Prostate gland (tissue), 2 donors: Measurements from ENCODE around the gene VIPR2.

Source experiments
- POLR2A ChIP-seq: fragments of 450-650 bp; IDR thresholded peaks from one replicate; pipeline ENCODE4 v1.6.1; 2016; ENCODE audit warnings: antibody characterized with exemption, mild to moderate bottlenecking
- POLR2AphosphoS5 ChIP-seq: sonication (generic); formaldehyde crosslinking; IDR thresholded peaks from one replicate; pipeline ENCODE4 v1.6.1; 2017; ENCODE audit warnings: antibody characterized with exemption
- TF ChIP-seq, protein P1 (sequence below), 4 experiments: fragments of 200-600 bp in 2 of 4; fragments of 450-650 bp in 2 of 4; sonication (generic) in 2 of 4; IDR thresholded peaks; 1 replicate in 3 of 4; 2 replicates in 1 of 4; pipeline ENCODE4 v1.5.1; 2016 to 2019; ENCODE audit warnings: antibody characterized with exemption in 4 of 4, mild to moderate bottlenecking in 2 of 4, moderate library complexity in 2 of 4

DNA sequence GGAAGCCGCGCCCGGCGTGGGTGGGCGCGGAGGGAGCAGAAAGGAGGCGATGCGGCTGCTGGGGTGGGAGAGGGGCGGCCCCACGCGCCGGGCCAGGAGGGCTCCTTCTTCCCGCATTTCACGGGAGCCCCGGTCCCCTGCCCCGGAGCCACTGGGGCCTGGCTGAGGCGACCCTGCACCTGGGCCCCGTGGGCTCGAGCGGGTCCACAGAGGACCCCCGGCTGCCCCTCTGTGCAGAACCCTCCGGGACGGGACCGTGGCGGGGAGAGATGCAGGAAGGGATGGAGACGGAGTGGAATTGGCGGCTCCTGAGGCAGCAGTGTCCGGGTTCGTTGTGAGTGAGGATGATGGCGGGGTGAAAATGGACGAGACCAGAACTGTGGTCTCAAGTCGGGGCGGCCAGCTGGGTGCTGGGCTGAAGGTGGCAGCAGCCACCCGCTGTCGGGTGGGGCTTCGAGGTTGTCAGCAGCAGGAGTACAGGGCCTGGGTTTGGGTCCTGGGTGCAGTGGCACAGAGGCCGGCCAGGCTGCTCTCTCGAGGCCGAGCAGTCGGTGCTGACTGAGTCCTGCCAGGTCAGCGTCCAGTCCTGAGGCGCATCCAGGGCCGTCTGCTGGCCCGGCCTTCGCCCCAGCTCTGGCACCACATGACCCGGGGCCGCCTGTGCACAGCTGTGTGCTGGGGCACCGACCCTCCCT, 80.4 kb downstream of the VIPR2 start:
- no peak for TF ChIP-seq POLR2A
- TF ChIP-seq, protein P1, sequence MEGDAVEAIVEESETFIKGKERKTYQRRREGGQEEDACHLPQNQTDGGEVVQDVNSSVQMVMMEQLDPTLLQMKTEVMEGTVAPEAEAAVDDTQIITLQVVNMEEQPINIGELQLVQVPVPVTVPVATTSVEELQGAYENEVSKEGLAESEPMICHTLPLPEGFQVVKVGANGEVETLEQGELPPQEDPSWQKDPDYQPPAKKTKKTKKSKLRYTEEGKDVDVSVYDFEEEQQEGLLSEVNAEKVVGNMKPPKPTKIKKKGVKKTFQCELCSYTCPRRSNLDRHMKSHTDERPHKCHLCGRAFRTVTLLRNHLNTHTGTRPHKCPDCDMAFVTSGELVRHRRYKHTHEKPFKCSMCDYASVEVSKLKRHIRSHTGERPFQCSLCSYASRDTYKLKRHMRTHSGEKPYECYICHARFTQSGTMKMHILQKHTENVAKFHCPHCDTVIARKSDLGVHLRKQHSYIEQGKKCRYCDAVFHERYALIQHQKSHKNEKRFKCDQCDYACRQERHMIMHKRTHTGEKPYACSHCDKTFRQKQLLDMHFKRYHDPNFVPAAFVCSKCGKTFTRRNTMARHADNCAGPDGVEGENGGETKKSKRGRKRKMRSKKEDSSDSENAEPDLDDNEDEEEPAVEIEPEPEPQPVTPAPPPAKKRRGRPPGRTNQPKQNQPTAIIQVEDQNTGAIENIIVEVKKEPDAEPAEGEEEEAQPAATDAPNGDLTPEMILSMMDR (IDR thresholded peaks at IDR 0.05): no peak
- TF ChIP-seq POLR2AphosphoS5: no peak
